ENCODE measurements around the gene PPP1R9B. TPM values are rescaled to one million over a fixed set of nuclear protein-coding genes. Genes with fewer than 3 reads are reported as not detected.

PPP1R9B gene
- polyA plus RNA-seq, 1 donor (not counting 4 experiments of a cell fraction or from before 2014, with no cell fraction given): 16.1 TPM

DNA sequence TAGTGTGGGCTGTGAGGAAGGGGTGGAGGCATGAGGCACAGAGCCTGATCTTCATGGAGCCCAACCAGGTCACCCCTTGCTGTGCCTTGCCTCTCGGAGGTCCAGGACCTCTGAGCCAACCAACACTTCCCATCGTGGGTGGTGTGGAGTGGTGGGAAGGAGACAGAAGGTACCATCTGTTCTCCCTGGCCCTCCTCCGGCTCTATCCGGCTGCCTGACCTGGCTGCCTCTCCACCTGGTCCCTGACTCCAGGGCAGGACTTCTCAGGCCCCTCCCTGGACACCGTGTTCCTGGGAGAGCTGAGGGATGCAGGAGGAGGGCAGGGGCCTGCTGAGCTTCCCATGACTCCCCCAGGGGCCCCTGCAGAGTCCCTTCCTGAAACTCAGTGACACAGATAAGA is 51.5 kb downstream of the PPP1R9B start:
- DNase-seq (ENCODE audit: low read depth, low spot score) (no peak), FAIRE-seq (no peak)
- dilution Hi-C loops (cut with MboI; ENCODE audit: extremely low pct_ligation_motif_present, low sequenced_read_pairs): no loop called here

DNA sequence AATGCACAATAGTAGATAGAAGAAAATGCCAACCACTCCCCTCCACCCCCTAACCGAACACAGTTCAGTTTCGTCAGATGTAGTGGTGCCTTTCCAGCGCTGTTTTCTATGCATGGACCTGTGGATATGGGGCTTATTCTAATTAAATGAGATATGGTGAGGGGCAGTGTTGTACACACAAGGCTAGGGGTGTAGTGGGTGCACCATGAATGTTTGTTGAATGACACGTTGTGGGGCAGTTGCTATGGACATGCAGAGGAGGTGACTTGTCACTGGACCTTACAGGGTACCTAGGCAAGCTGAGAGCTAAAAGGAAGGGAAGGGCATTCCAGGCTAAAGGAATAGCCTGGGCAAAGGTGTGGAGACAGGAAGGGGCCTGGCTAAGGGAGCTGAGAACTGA is 51.9 kb downstream of the PPP1R9B start:
- Histone ChIP-seq H3K27ac (ENCODE audit: control insufficient read depth, insufficient read depth, low read length) (no peak overlapping the region), H3K9ac (ENCODE audit: control insufficient read depth, extremely low read depth, insufficient read depth, low read length) (no peak overlapping the region), H3K36me3 (ENCODE audit: control insufficient read depth in 2 of 2, extremely low read depth in 1 of 2, insufficient read depth in 2 of 2, low read length in 2 of 2) (no peaks in the 10 kb centered on the region), H3K27me3 (ENCODE audit: control insufficient read depth, extremely low read depth, insufficient read depth, low read length) (no peaks in the 10 kb centered on the region), H3K4me3 (ENCODE audit: control insufficient read depth in 2 of 3, extremely low read depth in 1 of 3, insufficient read depth in 2 of 3, low read depth in 1 of 3, low read length in 3 of 3) (no peak overlapping the region), H3K9me3 (ENCODE audit: control insufficient read depth, low read depth, low read length) (no peaks in the 10 kb centered on the region), H4K20me1 (ENCODE audit: control insufficient read depth, extremely low read depth, insufficient read depth, low read length) (peaks cover 4% of the 10 kb centered on the region), H3K79me2 (ENCODE audit: control insufficient read depth, insufficient read depth, low read length) (no peaks in the 10 kb centered on the region), H2AFZ (ENCODE audit: control insufficient read depth, low read length) (no peak overlapping the region), H3K4me2 (ENCODE audit: control insufficient read depth, extremely low read depth, insufficient read depth, low read depth, low read length) (no peak overlapping the region), H3K4me1 (ENCODE audit: control insufficient read depth, extremely low read depth, insufficient read depth, low read length) (peaks cover 36% of the 10 kb centered on the region), H3K9me1 (ENCODE audit: control insufficient read depth, extremely low read depth, insufficient read depth, low read length) (no peaks in the 10 kb centered on the region)
- TF ChIP-seq, protein P1, sequence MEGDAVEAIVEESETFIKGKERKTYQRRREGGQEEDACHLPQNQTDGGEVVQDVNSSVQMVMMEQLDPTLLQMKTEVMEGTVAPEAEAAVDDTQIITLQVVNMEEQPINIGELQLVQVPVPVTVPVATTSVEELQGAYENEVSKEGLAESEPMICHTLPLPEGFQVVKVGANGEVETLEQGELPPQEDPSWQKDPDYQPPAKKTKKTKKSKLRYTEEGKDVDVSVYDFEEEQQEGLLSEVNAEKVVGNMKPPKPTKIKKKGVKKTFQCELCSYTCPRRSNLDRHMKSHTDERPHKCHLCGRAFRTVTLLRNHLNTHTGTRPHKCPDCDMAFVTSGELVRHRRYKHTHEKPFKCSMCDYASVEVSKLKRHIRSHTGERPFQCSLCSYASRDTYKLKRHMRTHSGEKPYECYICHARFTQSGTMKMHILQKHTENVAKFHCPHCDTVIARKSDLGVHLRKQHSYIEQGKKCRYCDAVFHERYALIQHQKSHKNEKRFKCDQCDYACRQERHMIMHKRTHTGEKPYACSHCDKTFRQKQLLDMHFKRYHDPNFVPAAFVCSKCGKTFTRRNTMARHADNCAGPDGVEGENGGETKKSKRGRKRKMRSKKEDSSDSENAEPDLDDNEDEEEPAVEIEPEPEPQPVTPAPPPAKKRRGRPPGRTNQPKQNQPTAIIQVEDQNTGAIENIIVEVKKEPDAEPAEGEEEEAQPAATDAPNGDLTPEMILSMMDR (optimal IDR thresholded peaks at IDR 0.05 in 1 of 3, IDR thresholded peaks at IDR 0.05 in 1 of 3, conservative IDR thresholded peaks at IDR 0.05 in 1 of 3; ENCODE audit: extremely low read depth in 1 of 3, insufficient read depth in 2 of 3, low read length in 3 of 3): no peak
- no peak for TF ChIP-seq EZH2 (IDR thresholded peaks at IDR 0.05; ENCODE audit: low read length)
- dilution Hi-C loops (cut with MboI; ENCODE audit: extremely low pct_ligation_motif_present, low sequenced_read_pairs): no loop called here
- FAIRE-seq: no peak
- DNase-seq (ENCODE audit: low read depth, low spot score): no peak

More for the DNA sequence above, 51.5 kb downstream of the PPP1R9B start:
- Histone ChIP-seq H4K20me1 (ENCODE audit: control insufficient read depth, extremely low read depth, insufficient read depth, low read length) (peaks cover 2% of the 10 kb centered on the region), H2AFZ (ENCODE audit: control insufficient read depth, low read length) (no peak overlapping the region), H3K9me1 (ENCODE audit: control insufficient read depth, extremely low read depth, insufficient read depth, low read length) (no peaks in the 10 kb centered on the region), H3K27me3 (ENCODE audit: control insufficient read depth, extremely low read depth, insufficient read depth, low read length) (no peaks in the 10 kb centered on the region), H3K27ac (ENCODE audit: control insufficient read depth, insufficient read depth, low read length) (no peak overlapping the region), H3K4me1 (ENCODE audit: control insufficient read depth, extremely low read depth, insufficient read depth, low read length) (peaks cover 36% of the 10 kb centered on the region), H3K79me2 (ENCODE audit: control insufficient read depth, insufficient read depth, low read length) (no peaks in the 10 kb centered on the region), H3K36me3 (ENCODE audit: control insufficient read depth in 2 of 2, extremely low read depth in 1 of 2, insufficient read depth in 2 of 2, low read length in 2 of 2) (no peaks in the 10 kb centered on the region), H3K9ac (ENCODE audit: control insufficient read depth, extremely low read depth, insufficient read depth, low read length) (no peak overlapping the region), H3K4me2 (ENCODE audit: control insufficient read depth, extremely low read depth, insufficient read depth, low read depth, low read length) (no peak overlapping the region), H3K4me3 (ENCODE audit: control insufficient read depth in 2 of 3, extremely low read depth in 1 of 3, insufficient read depth in 2 of 3, low read depth in 1 of 3, low read length in 3 of 3) (no peak overlapping the region), H3K9me3 (ENCODE audit: control insufficient read depth, low read depth, low read length) (no peaks in the 10 kb centered on the region)
- no peak for TF ChIP-seq EZH2 (IDR thresholded peaks at IDR 0.05; ENCODE audit: low read length)
- TF ChIP-seq, protein P1 (optimal IDR thresholded peaks at IDR 0.05 in 1 of 3, IDR thresholded peaks at IDR 0.05 in 1 of 3, conservative IDR thresholded peaks at IDR 0.05 in 1 of 3; ENCODE audit: extremely low read depth in 1 of 3, insufficient read depth in 2 of 3, low read length in 3 of 3): no peak
